Erythroblast (primary cell): Measurements from ENCODE around the gene TGIF2.
"Not testable (repeated sequence)": the region's sequence is repeated elsewhere in the genome, so short reads cannot be mapped to it uniquely, and the experiment has no call there.

Source experiments
- DNase-seq, 2 experiments: peaks; one replicate each; lab custom pipeline; 2025; lab: John Stamatoyannopoulos, UW
- GATA1 ChIP-seq: IDR thresholded peaks from 2 replicates; pipeline ENCODE4 v1.6.1; 2011; ENCODE audit warnings: low read depth, mild to moderate bottlenecking, control low read depth, low read length, moderate library complexity
- POLR2A ChIP-seq: IDR thresholded peaks from 2 replicates; pipeline ENCODE4 v1.6.1; 2011; ENCODE audit warnings: mild to moderate bottlenecking, low read length

TGIF2 gene

DNA sequence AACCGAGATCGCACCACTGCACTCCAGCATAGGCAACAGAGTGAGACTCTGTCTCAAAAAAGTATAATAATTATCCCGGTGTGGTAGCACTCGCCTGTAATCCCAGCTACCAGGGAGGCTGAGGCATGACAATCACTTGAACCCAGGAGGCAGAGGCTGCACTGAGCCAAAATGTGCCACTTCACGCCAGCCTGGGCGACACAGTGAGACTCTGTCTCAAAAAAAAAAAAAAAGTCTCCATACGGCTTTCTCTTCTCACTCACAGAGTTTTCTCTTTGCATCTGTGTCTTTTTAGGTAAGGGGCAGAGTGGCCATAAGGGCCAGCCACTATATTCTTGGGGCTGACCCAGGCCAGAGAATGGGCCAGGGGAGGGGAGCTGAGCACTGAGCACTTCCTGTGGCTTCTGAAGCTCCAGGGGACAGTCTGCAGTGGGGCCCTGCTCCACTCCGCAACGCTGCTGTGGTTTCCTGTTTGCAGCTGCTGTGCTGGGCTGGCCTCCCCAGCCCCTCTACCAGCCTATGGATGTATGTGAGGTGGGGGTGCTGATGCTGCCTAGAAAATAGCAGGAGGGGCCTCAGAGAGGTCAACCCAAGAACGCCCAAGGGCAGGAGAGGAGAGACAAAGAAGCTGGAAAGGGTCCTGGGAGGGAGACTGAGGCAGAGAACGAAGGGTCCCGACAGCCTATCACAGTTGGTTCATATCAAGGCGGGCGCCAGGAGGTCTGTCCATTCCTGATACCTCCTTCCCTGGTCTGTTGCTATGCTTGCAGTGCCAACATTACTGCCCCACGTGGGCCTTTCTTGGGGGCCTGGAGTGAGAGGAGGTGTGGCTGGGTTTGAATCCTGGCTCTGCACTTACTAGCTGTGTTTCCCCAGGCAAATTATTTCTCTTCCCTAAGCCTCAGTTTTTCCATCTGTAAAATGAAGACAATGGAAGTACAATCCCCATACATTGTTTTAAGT lies 56.6 kb downstream of the TGIF2 start:
- no peak for DNase-seq
- TF ChIP-seq POLR2A (no peak), GATA1 (no peak)

DNA sequence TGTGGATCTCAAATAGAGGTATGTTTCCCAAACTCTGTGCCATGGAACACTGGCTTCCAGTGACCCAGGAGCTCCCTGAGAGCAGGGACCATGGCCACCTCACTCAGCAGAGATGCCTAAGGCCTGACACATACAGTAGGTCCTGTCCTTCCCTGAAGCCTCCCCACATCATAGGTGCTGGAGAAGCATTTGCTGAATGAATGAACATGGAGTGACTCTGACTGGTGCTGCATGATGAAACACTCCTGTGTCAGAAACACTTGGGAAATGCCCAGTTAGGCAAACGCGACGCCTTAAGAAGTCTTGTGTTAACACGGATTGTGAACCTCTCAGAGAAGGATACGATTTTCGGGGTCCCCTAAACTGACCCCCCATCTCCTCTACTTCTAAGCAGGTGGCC lies 58.2 kb downstream of the TGIF2 start:
- TF ChIP-seq GATA1 (no peak), POLR2A (no peak)
- DNase-seq, result no peak

DNA sequence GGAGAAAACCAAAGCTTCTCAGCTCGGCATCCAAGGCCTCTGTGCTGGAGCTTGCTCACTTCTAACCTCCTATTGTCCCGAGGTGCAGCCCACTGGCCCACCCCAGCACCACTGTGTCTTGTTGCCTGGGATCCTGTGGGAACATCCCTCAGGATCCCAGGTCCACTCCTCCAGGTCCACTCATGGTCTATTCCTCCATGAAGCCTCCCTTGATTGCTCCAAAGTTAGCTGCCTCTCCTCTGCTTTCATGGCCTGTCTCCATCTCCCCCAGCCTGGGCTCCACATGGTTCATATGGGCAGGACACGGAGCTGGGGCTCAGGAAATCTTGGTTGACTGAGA lies 58.7 kb downstream of the TGIF2 start:
- TF ChIP-seq POLR2A, result no peak
- no peak for DNase-seq

DNA sequence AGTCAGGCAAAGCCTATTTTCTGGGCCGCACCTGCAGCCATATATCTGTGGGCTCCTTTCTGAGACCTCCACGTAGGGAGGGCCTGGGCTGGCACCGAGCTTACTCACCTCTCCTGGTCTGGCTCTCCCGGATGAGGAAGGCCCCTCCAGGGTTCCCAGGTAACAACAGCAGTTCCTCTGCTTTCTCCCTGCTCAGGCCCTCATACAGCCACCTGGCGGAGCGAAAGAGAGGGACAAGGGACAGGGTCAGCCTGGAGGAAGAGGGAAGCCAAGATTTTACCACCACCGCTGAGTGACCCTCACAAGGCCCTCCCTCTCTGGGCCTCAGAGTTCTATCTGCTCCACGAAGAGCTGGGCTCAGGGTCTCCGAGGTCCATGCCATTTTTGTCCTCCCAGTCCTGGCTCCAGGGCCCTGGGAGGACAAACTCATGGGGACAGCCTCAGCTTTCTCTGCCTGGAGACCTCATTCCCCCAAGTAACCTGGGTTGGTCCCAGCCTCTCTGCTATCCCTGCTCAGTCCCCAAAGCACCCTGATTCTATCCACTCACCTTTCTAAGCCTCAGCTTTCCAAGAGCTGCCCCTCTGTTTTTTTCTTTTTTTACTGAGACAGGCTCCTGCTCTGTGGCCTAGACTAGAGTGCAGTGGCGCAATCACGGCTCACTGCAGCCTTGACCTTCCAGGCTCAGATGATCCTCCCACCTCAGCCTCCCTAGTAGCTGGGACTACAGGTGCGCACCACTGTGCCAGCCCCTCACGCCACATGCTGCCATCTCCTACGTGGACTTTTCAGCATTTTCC lies 59.3 kb downstream of the TGIF2 start:
- no peak for TF ChIP-seq POLR2A
- no peak for TF ChIP-seq GATA1
- DNase-seq, result no peak

DNA sequence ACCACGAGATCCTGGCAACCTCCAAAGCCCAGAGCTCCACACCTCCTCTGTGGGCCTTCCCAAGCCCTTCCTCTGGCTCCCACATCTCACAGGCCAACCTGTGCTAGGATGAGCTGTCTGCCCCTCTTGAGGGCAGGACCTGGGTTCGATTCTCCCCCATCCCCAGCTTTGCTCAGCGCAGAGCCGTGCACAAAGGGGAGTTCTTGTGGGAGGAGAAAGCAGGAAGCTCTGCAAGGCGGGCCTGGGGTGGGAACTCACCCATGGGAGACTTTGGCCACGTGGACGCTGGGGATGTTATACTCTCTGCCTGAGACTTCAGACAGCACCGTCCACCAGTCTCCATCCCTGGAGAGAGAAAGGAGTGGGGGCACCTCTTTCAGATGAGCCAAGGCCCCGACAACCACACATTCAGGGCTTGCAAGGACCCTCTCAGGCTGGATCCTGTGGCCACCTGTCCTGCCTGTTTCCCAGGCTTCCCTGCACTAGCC lies 59.9 kb downstream of the TGIF2 start:
- no peak for TF ChIP-seq POLR2A
- TF ChIP-seq GATA1, result no peak
- no peak for DNase-seq

DNA sequence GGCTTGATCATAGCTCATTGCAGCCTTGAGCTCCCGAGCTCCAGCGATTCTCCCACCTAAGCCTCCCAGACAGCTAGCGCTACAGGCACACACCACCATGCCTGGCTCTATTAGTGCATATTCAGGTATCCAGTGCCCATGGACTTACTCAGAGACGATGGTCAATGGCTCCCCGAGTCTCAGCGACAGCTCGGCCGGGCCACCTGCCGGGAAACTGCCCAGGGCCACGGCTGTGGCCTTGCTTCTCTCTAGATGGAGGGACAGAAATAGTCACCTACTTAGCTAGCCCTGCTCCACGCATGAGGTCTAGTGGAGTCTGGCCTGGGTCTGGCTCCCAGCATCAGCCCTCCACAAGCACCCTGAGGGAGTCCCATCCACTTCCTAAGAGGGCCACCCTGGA lies 60.9 kb downstream of the TGIF2 start:
- no peak for DNase-seq
- no peak for TF ChIP-seq POLR2A
- no peak for TF ChIP-seq GATA1

DNA sequence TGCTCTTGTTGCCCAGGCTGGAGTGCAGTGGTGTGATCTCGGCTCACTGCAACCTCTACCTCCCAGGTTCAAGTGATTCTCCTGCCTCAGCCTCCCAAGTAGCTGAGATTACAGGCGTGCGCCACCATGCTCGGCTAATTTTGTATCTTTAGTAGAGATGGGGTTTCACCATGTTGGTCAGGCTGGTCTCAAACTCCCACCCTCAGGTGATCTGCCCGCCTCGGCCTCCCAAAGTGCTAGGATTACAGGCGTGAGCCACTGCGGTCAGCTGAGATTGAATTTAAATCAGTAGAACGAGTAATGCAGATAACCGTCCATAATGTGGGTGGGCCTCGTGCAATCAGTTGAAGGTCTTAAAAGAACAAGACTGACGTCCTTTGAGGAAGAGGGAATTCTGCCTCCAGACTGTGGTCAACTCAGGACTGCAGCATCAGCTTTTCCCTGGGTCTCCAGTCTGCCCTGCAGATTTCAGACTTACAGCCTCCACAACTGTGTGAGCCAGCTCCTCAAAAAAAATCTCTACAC lies 65.5 kb downstream of the TGIF2 start:
- DNase-seq, result not testable (repeated sequence)

DNA sequence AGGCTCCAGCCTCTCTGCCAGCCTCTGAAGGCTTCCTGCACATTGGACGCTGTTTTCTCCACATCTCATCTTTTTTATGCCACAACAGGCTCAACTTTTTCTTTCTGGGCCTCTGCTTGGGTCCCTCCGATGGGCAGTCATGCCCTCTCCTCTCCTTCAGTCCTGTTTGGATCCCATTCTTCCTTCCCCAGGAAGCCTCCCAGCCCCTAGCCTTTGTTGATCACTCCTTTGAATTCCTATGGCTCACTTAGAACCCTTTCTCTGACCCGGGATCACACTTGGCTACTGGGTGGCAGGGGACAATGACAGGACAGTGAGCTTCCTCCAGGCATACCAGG lies 68.1 kb downstream of the TGIF2 start:
- no peak for TF ChIP-seq GATA1
- no peak for TF ChIP-seq POLR2A

DNA sequence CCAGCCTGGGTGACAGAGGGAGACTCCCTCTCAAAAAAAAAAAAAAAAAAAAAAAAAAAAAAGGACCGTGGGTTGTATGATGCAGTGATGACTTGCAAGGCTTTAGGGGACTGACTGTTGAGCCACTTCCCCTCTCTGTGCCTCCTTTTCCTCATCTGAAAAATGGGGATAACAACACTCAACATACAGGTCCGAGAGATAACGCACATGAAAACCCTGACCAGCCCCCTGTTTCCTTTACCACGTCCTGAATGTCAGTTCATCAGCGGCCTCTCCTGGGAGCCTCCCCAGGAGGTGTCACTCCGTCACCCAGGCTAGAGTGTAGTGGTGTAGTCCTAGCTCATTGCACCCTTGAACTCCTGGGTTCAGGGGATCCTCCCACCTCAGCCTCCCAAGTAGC lies 68.7 kb downstream of the TGIF2 start:
- DNase-seq, result no peak
- TF ChIP-seq GATA1 (no peak), POLR2A (no peak)

More for the DNA sequence above, 68.1 kb downstream of the TGIF2 start:
- no peak for DNase-seq
